Neural cell (in vitro differentiated cells): ENCODE data around the gene GDNF. TPM values are rescaled to one million over a fixed set of nuclear protein-coding genes. Genes with fewer than 3 reads are reported as not detected.

Experiments used
- H2AFZ ChIP-seq: fragments of 200-600, 300-800 bp; sonication (generic), shearing (Covaris generic); 2 replicates; pipeline ENCODE4 v1.6.0; 2014; ENCODE audit warnings: low read depth, mild to moderate bottlenecking, antibody characterized with exemption, low read length, moderate library complexity
- H3F3A ChIP-seq: fragments of 200-600 bp; shearing (Covaris generic); 2 replicates; pipeline ENCODE4 v1.6.1; 2016; ENCODE audit warnings: mild to moderate bottlenecking, moderate library complexity, mixed read lengths, antibody characterized with exemption, low read length; ENCODE audit not compliant: insufficient read depth, poor library complexity, severe bottlenecking
- H3K27ac ChIP-seq: fragments of 200-600, 300-800 bp; sonication (generic), shearing (Covaris generic); 2 replicates; pipeline ENCODE4 v1.5.1; 2014; ENCODE audit warnings: mild to moderate bottlenecking, low read length, moderate library complexity
- H3K27me3 ChIP-seq: fragments of 300-800, 200-600 bp; sonication (generic), shearing (Covaris generic); 2 replicates; pipeline ENCODE4 v1.6.0; 2014; ENCODE audit warnings: mild to moderate bottlenecking, low read depth, low read length, moderate library complexity; ENCODE audit not compliant: insufficient read depth
- H3K36me3 ChIP-seq: fragments of 300-800, 200-600 bp; sonication (generic), shearing (Covaris generic); 2 replicates; pipeline ENCODE4 v1.5.1; 2014; ENCODE audit warnings: mild to moderate bottlenecking, antibody characterized with exemption, low read length, moderate library complexity; ENCODE audit not compliant: insufficient read depth
- H3K4me2 ChIP-seq: fragments of 300-800, 200-600 bp; sonication (generic), shearing (Covaris generic); 2 replicates; pipeline ENCODE4 v1.6.0; 2014; ENCODE audit warnings: mild to moderate bottlenecking, low read length
- H3K4me3 ChIP-seq: fragments of 300-800, 200-600 bp; sonication (generic), shearing (Covaris generic); 2 replicates; pipeline ENCODE4 v1.5.1; 2014; ENCODE audit warnings: mild to moderate bottlenecking, low read length, moderate library complexity
- H3K79me2 ChIP-seq: fragments of 200-600 bp; shearing (Covaris generic); replicated peaks from 2 replicates; pipeline ENCODE4 v1.6.0; 2014; ENCODE audit warnings: mild to moderate bottlenecking, low read length, moderate library complexity; ENCODE audit not compliant: insufficient read depth
- H3K9ac ChIP-seq: fragments of 300-800, 200-600 bp; sonication (generic), shearing (Covaris generic); 2 replicates; pipeline ENCODE4 v1.6.1; 2016; ENCODE audit warnings: mild to moderate bottlenecking, low read length, mixed read lengths
- H3K9me2 ChIP-seq: fragments of 200-600 bp; shearing (Covaris generic); 2 replicates; pipeline ENCODE4 v1.6.1; 2016; ENCODE audit warnings: mild to moderate bottlenecking, low read length, mixed read lengths; ENCODE audit not compliant: insufficient read depth
- H3K9me3 ChIP-seq: fragments of 200-600, 300-800 bp; sonication (generic), shearing (Covaris generic); 2 replicates; pipeline ENCODE4 v1.6.1; 2016; ENCODE audit warnings: mild to moderate bottlenecking, mixed run types, low read length, moderate library complexity, mixed read lengths
- H4K20me1 ChIP-seq: fragments of 200-600 bp; shearing (Covaris generic); 2 replicates; pipeline ENCODE4 v1.6.1; 2016; ENCODE audit warnings: mild to moderate bottlenecking, mixed run types; ENCODE audit not compliant: insufficient read depth
- EP300 ChIP-seq: fragments of 450-650 bp; conservative IDR thresholded peaks from 2 replicates; pipeline ENCODE4 v1.6.1; 2014; ENCODE audit warnings: antibody characterized with exemption, mild to moderate bottlenecking, moderate library complexity; ENCODE audit not compliant: poor library complexity, severe bottlenecking
- EZH2 ChIP-seq: fragments of 200-600, 300-800 bp; shearing (Covaris generic), sonication (generic); IDR thresholded peaks from 2 replicates; pipeline ENCODE4 v1.6.1; 2014; ENCODE audit warnings: antibody characterized with exemption, low read length, borderline replicate concordance, mild to moderate bottlenecking; ENCODE audit not compliant: insufficient read depth, poor library complexity, severe bottlenecking
- MXI1 ChIP-seq: fragments of 450-650 bp; conservative IDR thresholded peaks from 2 replicates; pipeline ENCODE4 v1.6.1; 2014; ENCODE audit warnings: antibody characterized with exemption, mild to moderate bottlenecking; ENCODE audit not compliant: poor library complexity, severe bottlenecking
- POLR2AphosphoS5 ChIP-seq: IDR thresholded peaks from 2 replicates; pipeline ENCODE4 v1.6.1; 2012
- RAD21 ChIP-seq: fragments of 450-650 bp; conservative IDR thresholded peaks from 2 replicates; pipeline ENCODE4 v1.6.1; 2014; ENCODE audit warnings: antibody characterized with exemption, mild to moderate bottlenecking, moderate library complexity
- SMC3 ChIP-seq: fragments of 450-650 bp; conservative IDR thresholded peaks from 2 replicates; pipeline ENCODE4 v1.6.1; 2014; ENCODE audit warnings: antibody characterized with exemption, mild to moderate bottlenecking, moderate library complexity; ENCODE audit not compliant: poor library complexity
- TAF1 ChIP-seq: IDR thresholded peaks from 2 replicates; pipeline ENCODE4 v1.6.1; 2012; ENCODE audit warnings: low read depth
- polyA plus RNA-seq: library from polyadenylated mRNA; depleted of rRNA; stranded (reverse); fragments of >200 nt; gene quantifications from 2 replicates; pipeline ENCODE4 v1.2.3, GENCODE V29; 2014
- TF ChIP-seq, protein P1 (sequence below): IDR thresholded peaks from 2 replicates; pipeline ENCODE4 v1.6.1; 2012; ENCODE audit warnings: borderline replicate concordance
- TF ChIP-seq, protein P2 (sequence below): fragments of 450-650 bp; IDR thresholded peaks from 2 replicates; pipeline ENCODE4 v1.5.1; 2014; ENCODE audit warnings: antibody characterized with exemption, mild to moderate bottlenecking, moderate library complexity; ENCODE audit not compliant: poor library complexity, severe bottlenecking

GDNF gene
- polyA plus RNA-seq, 1 donor from 2014 or later: not detected

DNA sequence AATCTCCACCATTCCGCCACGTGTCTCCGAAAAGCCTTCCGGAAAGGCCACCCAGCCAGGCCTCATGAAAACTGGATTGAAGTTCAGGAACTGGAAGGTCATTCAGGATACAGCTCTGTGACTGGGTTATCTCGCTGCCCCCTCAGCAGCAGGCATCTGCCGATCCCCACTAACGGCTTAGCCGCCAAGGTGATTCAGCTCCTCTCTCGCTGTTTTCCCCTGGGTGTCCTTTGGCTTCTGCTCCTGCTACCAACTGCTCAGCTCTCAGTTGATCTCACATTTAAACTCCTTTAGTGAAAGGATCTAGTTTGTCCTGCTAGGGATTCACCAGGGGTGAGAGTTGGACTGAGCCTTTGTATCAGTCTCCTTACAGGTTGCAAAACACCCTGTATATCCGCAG, 2.2 kb upstream of the GDNF start:
- no peaks in the 10 kb centered on the region for H4K20me1 ChIP-seq
- H3K27me3 ChIP-seq: peaks cover 51% of the 10 kb centered on the region
- H3K9ac ChIP-seq: no peak overlapping the region

DNA sequence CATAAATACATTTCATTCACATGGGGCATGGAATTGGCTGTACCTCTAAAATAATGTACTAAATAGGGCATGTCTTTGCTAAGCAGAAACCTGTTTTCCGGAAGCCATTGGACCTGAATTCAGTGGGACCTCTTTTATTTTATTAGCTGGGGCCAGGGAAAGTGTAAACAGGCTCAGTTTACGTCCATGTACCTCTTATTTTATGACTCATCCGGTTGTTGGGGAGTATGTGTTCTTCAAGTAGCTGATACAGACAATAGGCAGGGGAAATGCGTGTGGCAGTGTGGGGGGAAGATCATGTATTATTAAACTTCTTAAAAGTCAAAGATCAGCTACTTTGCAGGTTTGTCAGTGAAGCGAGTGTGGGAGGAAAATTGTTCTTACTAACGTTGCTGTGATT, 1.4 kb upstream of the GDNF start:
- no peak overlapping the region for H3K9ac ChIP-seq
- H4K20me1 ChIP-seq: no peaks in the 10 kb centered on the region
- no peak overlapping the region for H3K4me2 ChIP-seq
- H3K4me3 ChIP-seq: peak overlapping the region; percentile 85
- no peaks in the 10 kb centered on the region for H3K9me2 ChIP-seq
- no peaks in the 10 kb centered on the region for H3K9me3 ChIP-seq
- H3K36me3 ChIP-seq: no peaks in the 10 kb centered on the region
- H3K79me2 ChIP-seq: no peaks in the 10 kb centered on the region
- no peaks in the 10 kb centered on the region for H3F3A ChIP-seq
- no peak for TF ChIP-seq RAD21
- TF ChIP-seq, protein P1, sequence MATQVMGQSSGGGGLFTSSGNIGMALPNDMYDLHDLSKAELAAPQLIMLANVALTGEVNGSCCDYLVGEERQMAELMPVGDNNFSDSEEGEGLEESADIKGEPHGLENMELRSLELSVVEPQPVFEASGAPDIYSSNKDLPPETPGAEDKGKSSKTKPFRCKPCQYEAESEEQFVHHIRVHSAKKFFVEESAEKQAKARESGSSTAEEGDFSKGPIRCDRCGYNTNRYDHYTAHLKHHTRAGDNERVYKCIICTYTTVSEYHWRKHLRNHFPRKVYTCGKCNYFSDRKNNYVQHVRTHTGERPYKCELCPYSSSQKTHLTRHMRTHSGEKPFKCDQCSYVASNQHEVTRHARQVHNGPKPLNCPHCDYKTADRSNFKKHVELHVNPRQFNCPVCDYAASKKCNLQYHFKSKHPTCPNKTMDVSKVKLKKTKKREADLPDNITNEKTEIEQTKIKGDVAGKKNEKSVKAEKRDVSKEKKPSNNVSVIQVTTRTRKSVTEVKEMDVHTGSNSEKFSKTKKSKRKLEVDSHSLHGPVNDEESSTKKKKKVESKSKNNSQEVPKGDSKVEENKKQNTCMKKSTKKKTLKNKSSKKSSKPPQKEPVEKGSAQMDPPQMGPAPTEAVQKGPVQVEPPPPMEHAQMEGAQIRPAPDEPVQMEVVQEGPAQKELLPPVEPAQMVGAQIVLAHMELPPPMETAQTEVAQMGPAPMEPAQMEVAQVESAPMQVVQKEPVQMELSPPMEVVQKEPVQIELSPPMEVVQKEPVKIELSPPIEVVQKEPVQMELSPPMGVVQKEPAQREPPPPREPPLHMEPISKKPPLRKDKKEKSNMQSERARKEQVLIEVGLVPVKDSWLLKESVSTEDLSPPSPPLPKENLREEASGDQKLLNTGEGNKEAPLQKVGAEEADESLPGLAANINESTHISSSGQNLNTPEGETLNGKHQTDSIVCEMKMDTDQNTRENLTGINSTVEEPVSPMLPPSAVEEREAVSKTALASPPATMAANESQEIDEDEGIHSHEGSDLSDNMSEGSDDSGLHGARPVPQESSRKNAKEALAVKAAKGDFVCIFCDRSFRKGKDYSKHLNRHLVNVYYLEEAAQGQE: no peak
- TF ChIP-seq SMC3: no peak
- TF ChIP-seq, protein P2, sequence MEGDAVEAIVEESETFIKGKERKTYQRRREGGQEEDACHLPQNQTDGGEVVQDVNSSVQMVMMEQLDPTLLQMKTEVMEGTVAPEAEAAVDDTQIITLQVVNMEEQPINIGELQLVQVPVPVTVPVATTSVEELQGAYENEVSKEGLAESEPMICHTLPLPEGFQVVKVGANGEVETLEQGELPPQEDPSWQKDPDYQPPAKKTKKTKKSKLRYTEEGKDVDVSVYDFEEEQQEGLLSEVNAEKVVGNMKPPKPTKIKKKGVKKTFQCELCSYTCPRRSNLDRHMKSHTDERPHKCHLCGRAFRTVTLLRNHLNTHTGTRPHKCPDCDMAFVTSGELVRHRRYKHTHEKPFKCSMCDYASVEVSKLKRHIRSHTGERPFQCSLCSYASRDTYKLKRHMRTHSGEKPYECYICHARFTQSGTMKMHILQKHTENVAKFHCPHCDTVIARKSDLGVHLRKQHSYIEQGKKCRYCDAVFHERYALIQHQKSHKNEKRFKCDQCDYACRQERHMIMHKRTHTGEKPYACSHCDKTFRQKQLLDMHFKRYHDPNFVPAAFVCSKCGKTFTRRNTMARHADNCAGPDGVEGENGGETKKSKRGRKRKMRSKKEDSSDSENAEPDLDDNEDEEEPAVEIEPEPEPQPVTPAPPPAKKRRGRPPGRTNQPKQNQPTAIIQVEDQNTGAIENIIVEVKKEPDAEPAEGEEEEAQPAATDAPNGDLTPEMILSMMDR: no peak
- TF ChIP-seq TAF1: no peak
- TF ChIP-seq POLR2AphosphoS5: no peak
- TF ChIP-seq EZH2: no peak
- no peak for TF ChIP-seq MXI1
- no peak for TF ChIP-seq EP300
- no peak overlapping the region for H3K27ac ChIP-seq
- peaks cover 60% of the 10 kb centered on the region for H3K27me3 ChIP-seq
- H2AFZ ChIP-seq: no peak overlapping the region

More for the DNA sequence above, 2.2 kb upstream of the GDNF start:
- H3K79me2 ChIP-seq: no peaks in the 10 kb centered on the region
- H3K9me3 ChIP-seq: no peaks in the 10 kb centered on the region
- no peak overlapping the region for H2AFZ ChIP-seq
- H3K9me2 ChIP-seq: no peaks in the 10 kb centered on the region
- no peak overlapping the region for H3K4me2 ChIP-seq
- no peaks in the 10 kb centered on the region for H3K36me3 ChIP-seq
- H3K4me3 ChIP-seq: no peak overlapping the region
- TF ChIP-seq SMC3 (no peak), EP300 (no peak), MXI1 (no peak), POLR2AphosphoS5 (no peak), RAD21 (no peak), EZH2 (no peak), TAF1 (no peak)
- TF ChIP-seq, protein P1: no peak
- TF ChIP-seq, protein P2: no peak
- H3F3A ChIP-seq: no peaks in the 10 kb centered on the region
- no peak overlapping the region for H3K27ac ChIP-seq
